A549 (cell line): ENCODE data around the gene RMC1.

Experiments
- BHLHE40 ChIP-seq: IDR thresholded peaks from 2 replicates; pipeline ENCODE4 v1.6.1; 2012; ENCODE audit warnings: low read depth, low read length, inconsistent platforms
- CBX8 ChIP-seq: fragments of 200-600 bp; sonication (generic); IDR thresholded peaks from 2 replicates; pipeline ENCODE4 v1.6.1; 2016
- CEBPB ChIP-seq, 2 experiments: fragments of >200 bp in 1 of 2; sonication (Bioruptor Twin) in 1 of 2; formaldehyde crosslinking in 1 of 2; IDR thresholded peaks; 2 replicates each; pipeline ENCODE4 v1.6.1; 2012 to 2016
- GATA3 ChIP-seq: IDR thresholded peaks from 2 replicates; pipeline ENCODE4 v1.6.1; 2012; ENCODE audit warnings: borderline replicate concordance
- HDAC2 ChIP-seq: fragments of 200-600 bp; sonication (generic); IDR thresholded peaks from 2 replicates; pipeline ENCODE4 v1.6.1; 2016
- KDM1A ChIP-seq: fragments of 200-600 bp; sonication (generic); IDR thresholded peaks from 2 replicates; pipeline ENCODE4 v1.6.1; 2016; ENCODE audit warnings: low read depth, mild to moderate bottlenecking
- POLR2A ChIP-seq: IDR thresholded peaks from 2 replicates; pipeline ENCODE4 v1.6.1; 2012; ENCODE audit warnings: mild to moderate bottlenecking, low read length
- TF ChIP-seq, protein P1 (sequence below): fragments of >200 bp; sonication (Bioruptor Twin); formaldehyde crosslinking; IDR thresholded peaks from 3 replicates; pipeline ENCODE4 v1.5.1; 2016

- TF ChIP-seq, protein P1, sequence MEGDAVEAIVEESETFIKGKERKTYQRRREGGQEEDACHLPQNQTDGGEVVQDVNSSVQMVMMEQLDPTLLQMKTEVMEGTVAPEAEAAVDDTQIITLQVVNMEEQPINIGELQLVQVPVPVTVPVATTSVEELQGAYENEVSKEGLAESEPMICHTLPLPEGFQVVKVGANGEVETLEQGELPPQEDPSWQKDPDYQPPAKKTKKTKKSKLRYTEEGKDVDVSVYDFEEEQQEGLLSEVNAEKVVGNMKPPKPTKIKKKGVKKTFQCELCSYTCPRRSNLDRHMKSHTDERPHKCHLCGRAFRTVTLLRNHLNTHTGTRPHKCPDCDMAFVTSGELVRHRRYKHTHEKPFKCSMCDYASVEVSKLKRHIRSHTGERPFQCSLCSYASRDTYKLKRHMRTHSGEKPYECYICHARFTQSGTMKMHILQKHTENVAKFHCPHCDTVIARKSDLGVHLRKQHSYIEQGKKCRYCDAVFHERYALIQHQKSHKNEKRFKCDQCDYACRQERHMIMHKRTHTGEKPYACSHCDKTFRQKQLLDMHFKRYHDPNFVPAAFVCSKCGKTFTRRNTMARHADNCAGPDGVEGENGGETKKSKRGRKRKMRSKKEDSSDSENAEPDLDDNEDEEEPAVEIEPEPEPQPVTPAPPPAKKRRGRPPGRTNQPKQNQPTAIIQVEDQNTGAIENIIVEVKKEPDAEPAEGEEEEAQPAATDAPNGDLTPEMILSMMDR, result no peak
- TF ChIP-seq POLR2A (no peak), CBX8 (no peak), BHLHE40 (no peak), HDAC2 (no peak), KDM1A (no peak), CEBPB (IDR thresholded peaks at IDR 0.05) (no peak), GATA3 (no peak)
Measured at GRCh38 chr18:23548275-23548674, 45.0 kb downstream of the RMC1 start.
